Epidermal melanocyte (primary cell): ENCODE results near the gene MCC.

ENCODE experiments used
- DNase-seq: peaks from one replicate; pipeline ENCODE4 v3.0.0; 2011; ENCODE audit warnings: low spot score; ENCODE audit not compliant: insufficient read length

The MCC gene

DNA sequence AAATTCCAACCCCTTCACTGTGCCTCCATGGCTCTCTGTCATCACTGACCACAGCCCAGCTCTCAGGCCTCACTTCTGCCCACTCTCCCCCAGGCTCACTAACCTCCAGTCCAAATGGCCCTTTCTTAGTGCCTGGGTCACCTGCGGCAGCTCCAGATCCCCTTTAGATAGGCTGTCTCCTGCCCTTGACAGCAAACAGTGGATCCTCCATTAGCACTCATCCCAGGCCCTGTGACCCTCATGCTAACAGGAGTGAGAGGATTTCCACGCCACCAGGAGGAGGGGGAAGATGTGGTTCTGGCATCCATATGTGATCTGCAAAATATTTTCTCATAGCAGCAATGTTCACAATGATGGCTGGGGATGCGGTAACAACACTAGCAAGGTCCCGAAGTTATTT lies 372.3 kb downstream of the MCC start:
- DNase-seq: no peak

DNA sequence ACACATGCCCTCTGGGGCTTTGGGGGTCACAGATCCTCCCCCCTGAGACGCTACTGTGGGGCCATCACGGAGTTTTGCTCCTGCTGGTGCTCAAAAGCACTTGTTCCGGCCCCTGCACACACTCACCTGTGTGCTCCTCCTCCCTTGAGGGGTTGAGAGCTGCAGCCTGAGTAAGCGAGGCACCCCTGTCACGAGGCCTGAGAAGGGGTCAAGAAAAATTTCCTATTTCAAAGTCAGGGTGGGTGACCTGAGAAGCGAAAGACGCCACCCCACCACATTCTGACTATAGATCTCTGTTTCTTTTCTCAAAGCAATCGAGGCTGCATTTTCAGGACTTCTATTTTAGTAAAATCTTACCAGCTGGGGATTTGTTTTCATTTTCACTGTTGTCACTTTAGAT lies 373.2 kb downstream of the MCC start:
- no peak for DNase-seq

DNA sequence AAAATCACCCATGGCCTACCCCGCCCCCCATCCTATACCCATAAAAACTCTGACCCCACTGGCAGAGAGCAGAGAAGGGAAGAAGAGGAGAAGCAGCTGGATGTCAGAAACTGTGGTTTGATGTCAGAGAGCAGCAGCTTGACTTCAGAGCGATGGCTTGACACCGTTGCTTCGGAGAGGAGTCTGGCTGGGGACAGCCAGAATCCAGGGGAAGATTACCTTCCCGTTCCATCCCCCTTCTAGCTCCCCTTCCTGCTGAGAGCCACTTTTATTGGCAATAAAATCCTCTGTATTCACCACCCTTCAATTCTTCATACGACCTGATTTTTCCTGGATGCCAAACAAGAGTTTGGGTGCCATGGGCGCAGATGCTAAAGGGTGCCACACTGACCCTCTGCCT lies 373.7 kb downstream of the MCC start:
- DNase-seq: no peak

DNA sequence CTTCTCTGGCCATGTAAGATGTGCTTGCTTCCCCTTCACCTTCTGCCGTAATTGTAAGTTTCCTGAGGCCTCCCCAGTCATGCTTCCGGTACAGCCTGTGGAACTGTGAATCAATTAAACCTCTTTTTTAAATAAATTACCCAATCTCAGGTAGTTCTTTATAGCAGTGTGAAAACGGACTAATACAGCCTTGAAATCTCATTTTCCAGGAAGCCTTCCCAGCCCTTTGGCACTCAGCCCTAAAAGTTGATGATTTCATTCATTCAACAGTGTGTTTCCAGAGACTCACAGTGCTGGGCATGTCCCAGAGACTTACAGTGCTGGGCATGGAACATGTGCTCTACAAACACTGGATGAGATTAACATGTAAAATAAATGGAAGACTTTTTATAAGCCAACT lies 375.8 kb downstream of the MCC start:
- no peak for DNase-seq

DNA sequence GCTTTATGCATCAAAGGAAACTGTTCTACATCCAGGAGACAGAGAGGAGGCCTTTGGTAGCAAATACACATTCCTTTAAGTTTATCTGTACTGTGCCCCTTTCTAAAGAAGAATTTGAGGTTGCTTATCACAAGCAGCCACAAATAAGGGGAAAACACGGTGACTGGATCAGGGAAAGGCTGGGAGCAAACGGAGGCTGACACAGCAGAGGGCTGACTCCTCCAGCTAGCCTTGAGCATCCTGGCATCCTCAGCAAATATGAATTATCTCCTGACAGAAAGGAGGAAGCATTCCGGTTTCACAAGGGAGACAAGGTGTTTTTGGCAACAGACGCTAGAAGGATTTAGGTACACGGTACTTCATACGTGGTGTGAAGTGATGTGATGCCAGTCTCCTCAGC lies 378.1 kb downstream of the MCC start:
- DNase-seq: no peak

DNA sequence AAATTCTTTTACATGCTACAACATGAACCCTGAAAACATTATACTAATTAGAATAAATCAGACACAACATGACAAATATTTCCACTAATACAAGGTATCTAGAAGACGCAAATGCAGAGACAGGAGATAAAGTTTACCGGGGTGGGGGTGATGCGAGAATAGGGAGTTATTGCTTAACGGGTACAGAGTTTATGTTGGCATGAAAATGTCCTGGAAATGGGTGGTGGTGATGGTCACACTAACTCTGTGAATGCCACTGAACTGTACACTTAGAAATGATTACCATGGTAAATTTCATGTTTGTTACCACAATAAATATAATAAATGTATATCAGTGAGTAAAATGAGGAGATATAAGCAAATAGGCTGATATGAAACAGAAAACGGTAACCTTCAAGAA lies 378.9 kb downstream of the MCC start:
- no peak for DNase-seq

DNA sequence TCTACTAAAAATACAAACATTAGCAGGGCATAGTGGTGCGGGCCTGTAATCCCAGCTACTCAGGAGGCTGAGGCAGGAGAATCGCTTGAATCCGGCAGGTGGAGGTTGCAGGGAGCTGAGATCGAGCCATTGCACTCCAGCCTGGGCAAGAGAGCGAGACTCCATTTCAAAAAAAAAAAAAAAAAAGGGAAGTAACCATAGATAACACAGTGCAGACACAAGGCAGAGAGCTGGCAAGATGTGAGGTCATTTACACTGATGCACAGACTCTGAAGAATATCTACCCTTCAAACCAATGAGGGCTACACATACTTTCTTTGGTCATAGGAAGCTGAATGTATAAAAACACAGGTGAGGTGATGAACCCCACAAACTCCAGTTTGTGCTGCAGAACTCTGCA lies 379.8 kb downstream of the MCC start:
- DNase-seq: no peak

DNA sequence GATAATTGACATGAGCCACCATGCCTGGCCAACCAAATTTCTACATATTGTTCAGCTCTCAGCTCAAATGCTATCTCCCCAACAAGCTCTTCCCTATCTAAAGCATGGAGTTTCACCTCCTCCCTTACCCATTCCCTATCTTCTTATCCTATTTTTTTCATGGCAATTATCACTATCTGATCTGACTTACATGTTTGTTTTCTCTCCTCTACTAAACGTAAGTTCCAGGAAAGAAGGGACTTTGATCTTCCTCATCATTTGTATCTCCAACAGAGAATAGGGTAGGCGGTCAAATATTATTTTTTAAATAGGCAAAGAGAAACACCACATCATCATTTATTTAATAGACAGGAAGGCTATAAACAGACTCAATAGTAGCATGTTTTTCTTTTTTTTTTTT lies 381.4 kb downstream of the MCC start:
- no peak for DNase-seq

DNA sequence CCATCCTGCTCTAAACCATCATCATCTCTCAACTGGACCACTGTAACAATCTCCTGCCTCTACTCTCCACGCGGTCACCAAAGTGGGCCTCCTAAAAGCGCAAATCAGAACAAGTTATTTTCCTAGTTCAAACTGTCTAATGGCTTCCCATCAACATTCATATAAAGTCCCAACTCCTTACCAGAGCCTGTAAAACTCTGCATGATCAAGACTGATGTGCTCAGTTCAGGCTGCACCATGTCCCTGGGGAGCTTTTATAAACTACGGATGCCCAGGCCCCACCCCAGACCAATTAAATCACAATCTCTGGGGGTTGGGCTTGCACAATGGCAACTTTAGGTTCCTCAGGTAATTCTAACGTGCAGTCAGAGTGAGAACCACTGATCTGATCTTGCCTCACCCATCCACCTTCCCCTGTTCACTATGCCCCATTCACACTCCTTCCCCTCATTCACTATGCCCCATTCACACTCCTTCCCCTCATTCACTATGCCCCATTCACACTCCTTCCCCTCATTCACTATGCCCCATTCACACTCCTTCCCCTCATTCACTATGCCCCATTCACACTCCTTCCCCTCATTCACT lies 382.5 kb downstream of the MCC start:
- no peak for DNase-seq

DNA sequence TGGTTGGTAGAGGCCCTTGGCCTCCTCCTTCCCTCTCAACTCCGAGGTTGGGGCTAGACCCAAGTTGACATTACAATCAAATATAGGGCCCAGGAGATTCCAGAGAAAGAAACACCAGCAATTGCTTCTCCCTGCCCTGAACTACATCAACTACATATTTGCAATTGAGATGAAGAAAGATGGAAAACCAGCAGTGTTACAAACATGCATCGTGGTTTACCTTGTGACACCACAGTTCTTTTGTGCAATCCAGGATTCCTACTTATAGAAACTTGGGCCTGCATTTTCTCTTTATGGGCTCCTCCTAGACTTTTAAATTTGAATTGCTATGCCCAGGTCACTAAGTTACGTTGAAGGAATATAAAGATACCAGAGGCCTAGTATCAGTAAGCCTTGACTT lies 384.9 kb downstream of the MCC start:
- no peak for DNase-seq

DNA sequence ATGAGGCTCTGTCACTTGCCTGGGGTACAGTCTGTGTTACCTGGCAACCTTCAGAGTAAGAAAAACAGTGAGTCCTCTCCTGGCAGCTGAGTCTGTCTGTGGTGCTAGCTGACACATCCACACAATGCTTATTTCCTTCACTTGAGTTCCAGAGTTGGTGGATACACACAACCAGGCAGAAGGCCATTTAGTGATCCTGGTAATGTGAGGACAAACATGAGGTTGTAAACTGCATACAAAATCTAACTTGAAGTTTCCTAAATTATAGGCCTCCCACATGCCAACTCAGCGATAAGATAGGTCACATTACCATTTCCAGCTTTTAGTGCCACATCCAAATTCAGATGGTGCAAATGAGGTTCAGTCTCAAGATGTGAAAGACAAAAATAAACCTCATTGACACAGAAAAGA lies 386.1 kb downstream of the MCC start:
- DNase-seq: no peak

DNA sequence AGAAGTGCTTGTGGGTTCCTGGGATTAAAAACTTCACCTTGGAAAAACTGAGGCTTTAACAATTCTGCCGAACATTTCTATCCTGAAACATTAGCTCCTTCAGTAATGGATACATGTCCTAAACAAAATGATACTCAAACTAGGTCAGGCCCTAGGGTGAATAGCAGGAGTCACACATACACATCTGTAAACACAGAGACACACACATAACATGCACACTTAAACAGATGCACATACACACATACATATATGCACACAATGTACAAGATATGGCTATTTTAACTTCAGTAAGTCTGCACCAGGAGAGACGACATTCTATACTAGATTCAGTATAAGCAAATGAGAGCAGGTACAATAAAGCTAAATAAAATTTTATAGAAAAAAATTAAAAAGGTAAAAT lies 387.3 kb downstream of the MCC start:
- DNase-seq: no peak

DNA sequence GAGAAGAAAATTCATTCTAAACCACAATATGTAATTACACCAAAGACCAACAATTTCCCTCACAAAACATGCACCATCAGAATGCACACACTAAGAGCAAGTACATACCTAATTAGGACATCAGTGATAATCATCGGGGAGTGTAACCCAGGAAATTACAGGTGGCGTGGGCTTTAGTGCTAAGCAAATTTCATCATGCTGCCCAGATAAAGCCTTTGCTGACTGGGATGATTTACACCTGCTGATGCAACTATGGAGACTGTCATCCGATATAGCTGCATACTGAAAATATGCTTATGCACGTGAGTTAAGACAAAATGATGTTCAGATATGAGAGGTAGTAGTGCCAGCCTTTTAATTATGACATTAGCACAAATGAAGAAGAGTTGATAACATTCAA lies 388.4 kb downstream of the MCC start:
- DNase-seq: no peak

DNA sequence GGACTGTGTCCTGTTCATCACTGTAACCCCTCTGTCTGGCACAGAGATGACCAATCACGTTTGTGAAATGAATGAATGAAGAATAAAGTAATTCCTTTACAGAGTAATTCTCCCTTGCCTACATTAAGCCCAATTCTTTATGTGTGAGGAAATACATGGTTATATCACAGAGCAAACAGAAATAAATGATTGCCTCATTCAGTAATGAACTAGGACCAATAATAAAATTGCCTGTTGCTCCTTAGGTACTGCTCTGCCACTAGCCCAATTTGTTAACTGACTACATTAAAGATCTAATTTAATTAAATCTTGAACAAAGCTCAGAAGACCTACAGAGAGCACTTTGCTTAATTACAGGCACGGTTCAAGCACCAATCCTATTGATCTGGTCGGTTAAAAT lies 389.9 kb downstream of the MCC start:
- no peak for DNase-seq

DNA sequence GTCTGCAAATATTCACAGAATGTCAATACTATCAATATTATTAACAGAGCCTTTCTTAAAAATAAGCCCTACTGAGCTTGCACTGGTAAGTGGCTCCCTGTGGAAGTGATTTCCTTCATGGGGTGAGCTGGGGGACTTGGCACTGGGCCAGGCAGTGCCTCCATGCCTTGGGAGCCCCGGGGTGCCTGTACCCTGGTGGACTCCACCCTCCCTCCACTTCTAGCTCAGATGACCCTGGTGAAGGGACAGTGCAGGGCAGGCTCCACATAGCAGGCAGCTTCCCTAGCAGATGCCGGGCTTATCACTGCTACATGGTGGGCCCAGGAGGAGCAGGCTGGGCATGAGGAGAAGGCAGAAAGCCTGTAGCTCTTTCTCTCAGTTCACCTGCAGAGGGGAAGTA lies 392.4 kb downstream of the MCC start:
- DNase-seq: no peak

DNA sequence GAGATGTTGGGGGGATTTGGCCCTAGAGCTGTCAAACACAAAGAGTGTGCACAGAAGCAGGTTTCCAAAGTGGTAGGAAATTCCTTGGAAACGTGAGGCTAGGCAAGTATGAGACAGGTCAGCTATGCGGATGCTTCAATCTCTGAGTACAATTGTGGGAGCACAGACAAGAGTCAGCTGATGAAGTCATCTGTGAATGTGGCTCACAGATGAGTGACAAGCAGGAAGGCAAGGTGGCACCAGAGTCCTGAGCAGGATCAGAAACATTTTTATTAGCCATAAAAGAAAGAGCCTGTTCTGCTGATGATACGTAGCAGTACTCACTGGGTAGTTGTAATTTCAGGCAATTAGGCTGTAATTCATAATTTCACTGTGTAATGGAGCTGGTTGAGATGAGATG lies 394.7 kb downstream of the MCC start:
- no peak for DNase-seq

DNA sequence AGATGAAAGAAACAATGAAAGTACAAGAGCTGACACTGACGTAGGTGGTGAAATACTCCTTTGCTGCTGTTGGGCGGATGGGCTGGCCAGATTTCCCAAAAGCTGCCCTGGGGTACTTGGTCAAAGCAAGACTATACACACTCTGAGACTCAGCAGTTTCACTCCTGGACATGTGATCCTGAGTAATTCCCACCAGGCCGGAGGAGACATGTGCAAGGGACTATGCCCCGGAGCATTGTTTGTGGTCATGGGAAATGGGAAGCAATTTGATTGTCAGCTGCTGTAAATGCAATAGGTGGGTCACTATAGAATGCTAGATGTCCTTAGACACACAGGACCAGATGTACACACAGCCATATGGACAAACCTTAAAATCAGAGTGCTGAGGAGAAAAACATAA lies 395.6 kb downstream of the MCC start:
- peak; percentile 73 for DNase-seq

DNA sequence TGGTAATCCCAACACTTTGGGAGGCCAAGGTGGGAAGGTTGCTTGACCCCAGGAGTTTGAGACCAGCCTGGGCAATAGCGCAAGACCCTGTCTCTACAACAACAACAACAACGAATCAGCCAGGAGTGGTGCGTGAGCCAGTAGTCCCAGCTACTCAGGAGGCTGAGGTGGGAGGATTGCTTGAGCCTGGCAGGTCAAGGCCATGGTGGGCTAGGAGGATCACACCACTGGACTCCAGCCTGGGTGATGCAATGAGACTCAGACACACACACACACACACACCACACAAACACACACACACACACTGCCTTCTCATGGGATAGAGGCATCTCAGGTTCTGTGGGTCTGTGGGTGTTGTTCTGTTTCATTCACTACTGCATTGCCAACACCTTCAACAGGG lies 396.6 kb downstream of the MCC start:
- DNase-seq: no peak

DNA sequence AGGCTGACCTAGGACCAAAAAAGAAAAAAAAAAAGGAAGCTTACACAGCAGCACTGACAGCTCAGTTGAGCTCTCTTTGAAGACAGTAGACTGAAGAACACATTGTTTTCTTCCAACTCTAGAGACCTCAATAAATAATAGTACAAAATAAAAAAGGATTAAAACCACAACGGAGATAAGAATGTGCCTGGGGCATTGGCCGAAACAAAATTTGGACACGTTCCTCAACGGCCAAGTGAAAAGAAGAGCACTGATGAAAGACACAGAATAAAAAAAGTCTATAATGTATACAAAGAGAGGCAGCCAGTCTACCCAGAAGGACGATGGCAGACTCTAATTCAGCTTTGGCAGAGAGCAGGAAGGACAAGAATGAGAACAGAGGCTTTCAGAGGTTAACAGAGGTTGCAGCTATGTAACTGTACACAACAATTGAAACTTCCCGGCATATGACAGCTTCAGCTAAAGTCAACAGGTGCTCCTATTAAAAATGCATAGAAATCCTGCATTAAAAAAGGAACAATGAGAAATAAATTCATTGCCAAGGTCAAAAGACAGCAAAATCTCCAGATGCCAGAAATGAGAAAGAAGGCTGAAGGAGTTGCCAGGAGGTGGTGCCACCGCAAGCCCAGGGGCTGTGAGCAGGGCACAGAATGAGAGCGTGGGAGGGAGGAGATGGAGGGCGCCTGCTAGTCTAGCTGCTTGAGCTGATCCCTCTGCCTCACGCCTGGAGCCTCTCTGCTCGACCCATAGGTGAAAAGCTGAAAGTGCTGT lies 397.7 kb downstream of the MCC start:
- no peak for DNase-seq

DNA sequence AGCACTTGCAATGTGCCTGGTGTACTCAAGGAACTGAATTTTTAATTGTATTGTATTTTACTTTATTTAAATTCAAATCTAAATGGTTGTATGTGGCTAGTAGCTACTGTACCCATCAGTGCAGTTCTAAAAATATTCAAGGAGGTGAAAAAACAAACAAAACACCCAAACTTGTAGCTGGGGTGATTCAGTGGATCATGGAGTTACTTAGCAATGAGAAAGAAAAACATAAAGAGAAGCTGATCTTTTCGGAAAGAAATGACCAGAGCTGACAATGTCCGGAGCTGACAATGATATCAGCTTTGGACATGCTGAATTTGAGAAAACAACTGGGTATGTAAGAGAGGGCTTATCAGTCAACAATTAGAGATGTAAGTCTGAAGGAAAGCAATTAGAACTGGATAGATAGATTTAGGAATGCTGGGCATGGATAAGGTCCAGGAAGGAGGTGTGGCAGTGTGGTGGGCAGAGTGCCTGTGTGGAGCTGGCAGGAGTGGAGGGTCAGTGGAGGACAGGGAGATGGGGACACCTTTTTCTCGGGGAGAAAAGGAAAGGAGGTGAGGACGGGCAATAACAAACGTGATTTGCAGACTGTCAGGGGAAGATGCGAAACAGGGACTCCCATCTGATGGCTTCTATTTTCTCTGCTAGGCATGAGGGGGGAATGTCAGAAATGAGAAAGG lies 398.5 kb downstream of the MCC start:
- DNase-seq: no peak

DNA sequence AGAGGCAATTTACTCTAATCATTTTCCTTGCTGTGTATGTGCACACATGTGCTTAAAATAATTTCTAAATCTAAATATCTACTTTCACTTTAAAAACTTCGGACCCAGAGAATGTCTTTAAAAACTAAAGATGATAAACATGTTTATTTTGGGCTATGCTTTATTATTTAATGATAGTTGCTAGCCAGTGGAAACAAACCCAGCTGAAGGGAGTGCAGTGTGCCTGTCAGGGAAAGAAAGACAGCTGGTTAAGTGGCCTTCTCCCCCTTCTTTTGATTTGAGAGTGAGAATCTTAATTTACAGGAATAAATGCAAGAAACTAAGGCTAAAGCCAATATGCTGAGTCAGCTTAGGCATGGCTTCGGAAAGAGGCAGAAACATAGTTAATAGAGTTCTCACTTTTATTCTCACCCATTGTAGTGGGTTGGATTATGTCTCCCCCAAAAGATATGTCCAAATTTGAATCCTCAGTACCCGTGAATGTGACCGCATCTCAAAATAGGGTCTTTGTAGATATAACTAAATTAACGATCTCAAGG lies 400.2 kb downstream of the MCC start:
- no peak for DNase-seq

DNA sequence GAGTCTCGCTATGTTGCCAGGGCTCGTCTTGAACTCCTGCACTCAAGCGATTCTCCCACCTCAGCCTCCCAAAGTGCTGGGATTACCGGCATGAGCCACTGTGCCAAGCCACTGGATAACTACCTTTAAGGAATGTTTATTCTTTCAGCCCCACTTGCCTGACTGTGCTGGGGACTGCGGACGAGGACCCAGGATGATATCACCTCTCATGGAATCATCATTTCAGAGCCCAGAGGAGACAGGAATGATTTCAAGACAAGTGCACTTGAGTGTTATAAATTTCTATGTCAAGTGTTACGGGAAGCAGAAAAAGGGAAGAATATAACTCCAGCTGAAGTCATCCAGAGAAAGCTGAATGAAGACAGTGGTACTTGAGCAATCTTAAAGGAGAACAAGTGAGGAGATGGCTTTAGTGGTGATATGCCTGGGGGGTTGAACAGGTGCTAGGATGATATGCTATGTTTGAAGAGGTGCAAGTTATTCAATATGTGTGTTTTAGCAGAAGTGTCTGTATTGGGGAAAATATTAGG lies 402.3 kb downstream of the MCC start:
- DNase-seq: no peak

DNA sequence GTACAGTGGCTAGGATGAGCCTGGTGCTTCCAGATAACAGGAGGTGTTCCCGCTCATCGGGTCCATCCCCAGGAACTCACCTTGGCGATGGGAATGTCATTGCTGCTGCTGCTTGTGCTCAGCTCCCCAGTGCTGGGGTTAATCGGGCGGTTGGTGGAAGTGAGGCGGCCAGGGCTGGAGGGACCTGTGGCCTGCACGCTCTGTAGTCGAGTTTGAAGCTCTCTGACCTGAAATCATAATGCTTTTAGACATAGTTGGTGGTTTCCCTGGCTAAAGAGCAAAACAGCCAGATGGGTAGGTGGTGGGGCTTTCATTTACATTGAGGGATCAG lies 403.2 kb downstream of the MCC start:
- DNase-seq: no peak
